ENCODE data around the gene LGALS4.

DNA sequence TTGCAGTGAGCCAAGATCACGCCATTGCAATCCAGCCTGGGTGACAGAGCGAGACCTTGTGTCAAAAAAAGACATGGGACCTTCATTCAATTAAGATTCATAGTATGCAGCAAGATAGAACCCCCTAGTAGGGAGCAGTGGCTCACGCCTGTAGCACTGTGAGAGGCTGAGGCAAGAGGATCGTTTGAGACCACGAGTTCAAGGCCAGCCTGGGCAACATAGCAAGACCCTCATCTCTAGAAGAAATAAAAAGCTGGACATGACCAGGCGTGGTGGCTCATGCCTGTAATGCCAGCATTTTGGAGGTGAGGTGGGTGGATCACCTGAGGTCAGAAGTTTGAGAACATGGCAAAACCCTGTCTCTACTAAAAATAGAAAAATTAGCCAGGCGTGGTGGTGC, 32.3 kb downstream of the LGALS4 start:
- TF ChIP-seq SP1 (IDR thresholded peaks at IDR 0.05) (no peak), ELF4 (IDR thresholded peaks at IDR 0.05) (no peak), NFRKB (IDR thresholded peaks at IDR 0.05) (no peak), BHLHE40 (IDR thresholded peaks at IDR 0.05; ENCODE audit: borderline replicate concordance) (no peak), TARDBP (IDR thresholded peaks at IDR 0.05) (no peak)
